GM12878 (cell line): Measurements from ENCODE around the gene TTLL12. TPM values are rescaled to one million over a fixed set of nuclear protein-coding genes. Genes with fewer than 3 reads are reported as not detected.

Source experiments
- JUND ChIP-seq: IDR thresholded peaks from 2 replicates; pipeline ENCODE4 v1.6.1; 2012; ENCODE audit warnings: low read depth, mild to moderate bottlenecking, low read length, improper control_type of control experiment, moderate library complexity
- NKRF ChIP-seq: fragments of 450-650 bp; conservative IDR thresholded peaks from 2 replicates; pipeline ENCODE4 v1.6.1; 2017; ENCODE audit warnings: mild to moderate bottlenecking, moderate library complexity
- TAF1 ChIP-seq: IDR thresholded peaks from 2 replicates; pipeline ENCODE4 v1.6.1; 2011; ENCODE audit warnings: mild to moderate bottlenecking, low read depth, low read length, borderline replicate concordance
- TBL1XR1 ChIP-seq: IDR thresholded peaks from 2 replicates; pipeline ENCODE4 v1.6.1; 2012; ENCODE audit warnings: low read depth, low read length, improper control_type of control experiment
- USF1 ChIP-seq: IDR thresholded peaks from 2 replicates; pipeline ENCODE4 v1.6.1; 2011; ENCODE audit warnings: borderline replicate concordance, low read depth, mild to moderate bottlenecking, moderate library complexity, mixed read lengths, low read length; ENCODE audit not compliant: insufficient read depth; ENCODE audit errors: extremely low read length
- ZSCAN29 ChIP-seq: fragments of 450-650 bp; IDR thresholded peaks from 2 replicates; pipeline ENCODE4 v1.6.1; 2017; ENCODE audit warnings: mild to moderate bottlenecking, moderate library complexity
- polyA plus RNA-seq, 11 experiments: library from polyadenylated mRNA; depleted of rRNA in 4 of 11; unstranded in 6 of 11; stranded (reverse) in 5 of 11; fragments of >200 nt; fragmentation: Nextera tagmentation in 4 of 11; fragmentation: Illumina TruSeq in 1 of 11; extraction: Ambion mirVana in 4 of 11; extraction: Trizol in 1 of 11; gene quantifications; 1 replicate in 1 of 11; 2 replicates in 10 of 11; pipeline versions ENCODE4 v1.2.1 to v1.2.3, GENCODE V29; 2011 to 2016; ENCODE audit warnings: inconsistent platforms in 2 of 11, missing spikeins in 2 of 11, low read depth in 1 of 11
- total RNA-seq, 4 experiments: library from RNA; depleted of rRNA in 3 of 4; stranded (reverse); fragments of >200 nt in 3 of 4; fragmentation: Illumina TruSeq in 1 of 4; extraction: Trizol in 1 of 4; gene quantifications; 2 replicates each; pipeline versions ENCODE4 v1.2.1 to v1.2.3, GENCODE V29; 2013 to 2021

The TTLL12 gene
- total and polyA plus RNA-seq, 10 of the 15 experiments (the other 5 are each of a cell fraction or from before 2014, with no cell fraction given), result 1.00 to 89.8 (median 38.5) TPM

- TF ChIP-seq JUND (no peak), ZSCAN29 (no peak), USF1 (no peak), TAF1 (no peak), TBL1XR1 (no peak), NKRF (no peak)
These were observed 2.1 kb upstream of the TTLL12 start (continued) for GRCh38 chr22:43188829-43189545.
